CD1c-positive myeloid dendritic cell (primary cell): ENCODE data around the gene EIPR1.

Experiments used
- DNase-seq: peaks from one replicate; pipeline ENCODE4 v3.0.0-alpha.2; 2016; ENCODE audit errors: extremely low spot score

EIPR1 gene

DNA sequence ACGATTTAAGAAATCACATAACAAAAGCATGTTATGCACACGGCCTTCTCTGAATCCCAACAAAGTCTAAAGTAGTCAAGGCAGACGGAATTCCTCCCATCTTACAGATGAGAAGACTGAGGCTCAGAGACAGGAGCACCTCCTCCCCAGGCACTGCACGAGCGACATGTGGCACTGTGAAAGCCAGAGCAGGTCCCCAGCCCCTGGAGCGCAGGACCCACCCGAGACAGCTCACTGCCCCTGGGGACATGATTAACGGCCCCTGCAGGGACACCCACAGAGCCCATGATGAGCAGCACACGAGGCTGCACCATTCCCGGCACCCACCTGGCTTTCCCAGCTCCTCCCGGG is 53.6 kb downstream of the EIPR1 start:
- no peak for DNase-seq

DNA sequence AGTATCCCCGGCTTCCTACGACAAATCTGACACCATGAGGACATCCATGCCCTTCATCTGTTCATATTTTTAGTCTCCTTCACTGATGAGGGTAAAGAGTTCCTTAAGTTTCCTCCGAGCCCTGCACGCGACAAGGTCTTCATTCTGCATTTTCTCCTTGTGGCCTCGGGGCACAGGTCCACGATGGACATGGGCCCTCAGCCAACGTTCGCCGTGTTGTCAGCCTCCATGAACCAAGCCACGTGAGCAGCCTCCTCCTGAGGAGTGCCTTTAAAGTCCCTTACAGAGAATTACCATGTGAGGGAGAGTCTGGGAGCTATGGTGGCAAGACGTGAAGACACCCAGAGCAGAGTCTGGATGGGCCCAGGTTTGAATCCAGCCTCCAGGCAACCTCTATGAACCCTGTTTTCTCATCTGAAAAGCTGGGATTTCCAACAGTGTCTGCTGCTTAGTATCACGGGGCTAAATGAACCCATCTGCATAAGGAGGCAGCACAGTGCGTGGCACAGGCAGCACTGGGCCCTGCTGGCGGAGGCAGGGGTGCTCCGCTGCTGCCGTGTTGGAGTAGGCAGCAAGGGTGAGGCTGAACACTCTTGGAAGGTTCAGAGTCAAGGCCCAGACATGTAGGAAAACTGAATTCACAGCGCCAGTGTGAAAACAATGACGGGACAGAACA is 54.1 kb downstream of the EIPR1 start:
- no peak for DNase-seq

- DNase-seq, result no peak
Observed at GRCh38 chr2:3322311-3322970, 55.2 kb downstream of the EIPR1 start.

DNA sequence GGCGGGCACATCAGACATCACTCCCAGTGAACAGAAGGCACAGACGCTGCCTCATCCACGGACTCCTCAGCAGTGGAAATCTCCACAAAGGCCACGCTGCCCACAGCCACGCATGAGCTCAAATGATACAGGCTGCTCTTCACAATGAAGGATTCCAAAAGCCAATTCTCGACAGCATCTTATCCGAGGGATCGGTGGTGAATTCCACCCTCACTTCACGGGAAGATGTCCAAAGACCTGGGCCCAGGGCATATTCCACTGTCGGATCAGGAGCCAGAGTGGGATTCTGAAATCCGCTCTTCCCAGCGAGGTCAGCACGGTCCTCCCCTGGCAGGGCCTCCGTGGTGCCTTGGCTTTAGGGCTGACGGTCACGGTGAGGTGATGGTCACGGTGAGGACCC is 55.8 kb downstream of the EIPR1 start:
- no peak for DNase-seq

- DNase-seq, result no peak
Observed at GRCh38 chr2:3320910-3321605, 56.6 kb downstream of the EIPR1 start.

- DNase-seq, result no peak
Observed at GRCh38 chr2:3319745-3320566, 57.7 kb downstream of the EIPR1 start.

DNA sequence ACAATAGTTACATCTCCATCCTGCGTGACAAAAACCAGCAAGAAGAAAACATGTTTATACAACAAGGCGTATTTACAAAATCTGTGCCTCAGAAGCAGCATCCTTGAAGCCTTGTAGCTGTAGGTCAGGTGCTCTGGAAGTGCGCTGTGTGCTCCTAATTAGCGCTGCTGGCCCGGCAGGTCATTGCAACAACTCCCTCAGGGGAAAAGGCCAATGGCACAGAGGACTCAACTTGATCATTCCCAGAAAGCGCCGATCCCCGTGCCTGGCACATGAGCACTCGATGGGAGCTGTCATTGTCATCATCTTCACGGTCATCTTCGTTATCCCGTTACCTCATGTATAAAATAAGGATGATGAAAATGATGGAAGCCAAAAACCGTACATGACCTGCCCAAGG is 58.5 kb downstream of the EIPR1 start:
- DNase-seq, result no peak

GRCh38 chr2:3317871-3318590 is 59.6 kb downstream of the EIPR1 start:
- DNase-seq, result no peak

GRCh38 chr2:3317277-3317685 is 60.3 kb downstream of the EIPR1 start:
- no peak for DNase-seq

GRCh38 chr2:3316456-3317276 is 61.0 kb downstream of the EIPR1 start:
- no peak for DNase-seq

GRCh38 chr2:3314626-3315025 is 63.0 kb downstream of the EIPR1 start:
- no peak for DNase-seq

DNA sequence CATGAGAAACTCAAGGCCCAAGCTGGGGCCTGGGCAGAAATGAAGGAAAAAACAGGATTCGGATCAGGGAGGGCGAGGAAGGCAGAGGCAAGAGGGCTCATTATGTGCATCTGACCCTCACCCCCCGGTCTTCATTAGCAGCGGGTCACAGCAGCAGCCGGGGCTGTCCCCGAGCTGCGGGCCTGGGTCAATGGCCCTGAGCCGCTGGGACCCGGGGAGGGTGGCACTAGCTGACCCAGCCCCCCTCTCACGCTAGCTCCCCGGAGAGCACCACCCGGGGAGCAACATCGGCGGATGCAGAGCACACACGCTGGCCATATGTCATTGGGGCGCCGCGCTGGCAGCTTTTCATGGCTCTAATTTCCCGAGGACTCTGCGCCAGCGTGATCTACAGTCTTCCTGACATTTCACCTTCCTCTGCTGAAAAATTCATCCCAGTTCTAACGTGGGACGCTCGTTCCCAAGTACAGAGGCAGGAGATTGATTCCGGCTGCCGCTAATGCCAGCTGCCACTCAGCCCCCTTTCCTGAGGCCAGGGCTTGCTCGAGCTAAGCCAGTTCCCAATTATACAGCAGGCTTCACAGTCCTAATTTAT is 63.7 kb downstream of the EIPR1 start:
- DNase-seq, result no peak

DNA sequence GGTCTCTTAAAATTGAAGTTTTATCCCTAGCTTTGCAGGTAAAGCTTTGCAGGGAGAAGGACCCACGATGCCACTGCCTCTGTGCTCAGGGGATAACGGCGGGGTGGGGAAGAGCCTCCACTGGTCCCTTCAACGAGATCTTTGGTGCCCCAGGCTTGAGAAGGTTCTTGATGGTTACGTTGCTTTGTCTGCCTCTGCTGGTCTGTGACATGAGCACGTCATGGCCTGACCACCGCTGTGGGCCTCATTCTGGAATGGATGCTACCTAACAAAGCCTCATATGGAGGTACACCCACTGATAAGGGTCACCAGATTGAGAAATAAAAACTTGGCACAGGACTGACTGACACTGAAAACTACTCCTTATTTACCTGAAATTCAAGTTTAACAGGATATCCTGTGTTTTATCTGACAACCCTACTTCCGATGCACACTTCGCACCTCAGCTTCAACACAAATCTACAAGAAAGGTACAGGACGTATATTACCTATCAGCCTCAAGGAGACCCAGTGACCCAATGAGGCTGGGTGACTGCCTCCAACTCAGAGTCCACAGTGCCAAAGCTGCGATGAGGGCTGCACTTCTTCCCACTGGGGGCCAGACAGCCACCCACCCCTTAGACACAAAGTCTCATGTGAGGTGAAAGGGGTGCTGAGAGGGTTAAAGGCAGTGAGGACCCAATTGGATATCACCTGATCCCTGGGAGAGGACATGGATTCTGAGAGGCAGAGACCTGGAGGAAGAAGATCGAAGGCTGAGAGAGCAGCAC is 64.9 kb downstream of the EIPR1 start:
- no peak for DNase-seq

DNA sequence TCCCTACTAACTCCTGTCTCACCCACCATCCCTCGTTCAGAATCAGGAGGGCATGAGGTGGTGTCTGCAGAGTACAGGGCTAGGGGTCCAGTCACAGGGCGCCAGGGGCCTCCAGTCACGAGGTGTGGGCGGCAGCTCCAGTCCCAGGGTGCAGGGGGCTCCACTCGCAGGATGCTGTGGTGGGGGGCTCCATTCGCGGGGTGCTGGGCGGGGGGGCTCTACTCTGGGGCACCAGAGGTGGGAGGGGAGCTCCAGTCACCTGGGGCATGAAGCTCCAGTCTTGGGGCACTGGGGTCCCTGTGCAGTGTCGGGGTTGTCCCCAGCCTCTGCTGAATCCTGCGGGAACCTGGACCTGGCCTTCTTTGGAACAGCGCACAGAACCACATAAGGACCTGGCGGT is 66.0 kb downstream of the EIPR1 start:
- DNase-seq, result no peak

DNA sequence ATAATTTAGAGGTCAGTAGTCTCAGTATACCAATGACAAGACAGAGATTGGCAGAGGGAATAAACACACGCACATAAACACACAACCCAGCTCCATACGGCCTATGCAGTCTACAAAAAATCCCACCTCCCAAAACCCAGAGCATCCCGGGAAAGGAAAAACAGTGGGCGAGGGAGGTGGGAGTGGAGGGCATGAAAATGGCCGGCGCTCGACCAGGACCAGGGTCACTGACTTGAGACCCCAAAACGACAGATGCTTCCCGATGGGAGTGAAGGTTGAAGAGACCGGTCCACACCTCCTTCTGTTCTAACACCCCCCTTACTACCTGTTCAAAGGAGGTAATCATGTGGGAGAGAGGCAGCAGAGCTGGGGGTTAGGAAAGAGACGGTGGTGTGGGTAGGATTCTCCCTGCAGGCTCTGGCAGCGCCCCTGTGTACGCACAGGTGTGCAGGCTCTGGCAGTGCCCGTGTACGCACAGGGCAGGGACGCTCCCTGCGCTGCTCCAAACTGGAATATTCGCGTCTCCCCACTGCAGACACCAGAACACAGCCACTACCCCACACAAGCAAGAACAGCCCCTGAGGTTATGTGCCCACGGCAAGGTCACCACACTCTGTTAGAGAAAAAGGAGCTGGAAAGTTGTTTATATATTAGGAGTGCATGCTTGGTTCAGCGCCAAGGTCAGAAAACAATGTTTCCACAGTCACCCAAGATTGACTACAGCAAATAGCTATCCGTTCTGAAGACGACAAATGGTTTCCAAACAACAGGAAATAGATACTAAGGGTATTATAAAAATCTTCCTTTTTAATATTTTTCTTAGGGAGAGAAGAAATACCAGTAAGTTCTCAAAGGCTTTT is 67.9 kb downstream of the EIPR1 start:
- no peak for DNase-seq

DNA sequence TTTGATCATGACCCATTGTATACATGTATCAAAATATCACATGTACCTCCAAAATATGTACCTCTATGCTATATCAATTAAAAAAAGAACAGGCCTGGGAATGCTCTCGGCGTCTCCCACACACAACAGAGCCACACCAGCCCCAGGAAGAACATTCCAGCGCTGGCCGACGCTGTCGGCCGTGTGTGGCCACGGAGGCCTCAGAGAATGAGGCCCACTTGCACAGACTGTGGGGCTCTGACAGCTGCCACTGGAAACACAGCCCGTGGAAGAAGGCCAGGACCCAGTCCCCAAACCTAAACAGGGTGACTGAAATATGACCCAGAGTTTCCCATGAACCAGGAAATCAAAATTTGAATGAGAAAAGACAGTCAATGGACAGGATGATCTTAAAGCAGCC is 69.7 kb downstream of the EIPR1 start:
- DNase-seq, result no peak

DNA sequence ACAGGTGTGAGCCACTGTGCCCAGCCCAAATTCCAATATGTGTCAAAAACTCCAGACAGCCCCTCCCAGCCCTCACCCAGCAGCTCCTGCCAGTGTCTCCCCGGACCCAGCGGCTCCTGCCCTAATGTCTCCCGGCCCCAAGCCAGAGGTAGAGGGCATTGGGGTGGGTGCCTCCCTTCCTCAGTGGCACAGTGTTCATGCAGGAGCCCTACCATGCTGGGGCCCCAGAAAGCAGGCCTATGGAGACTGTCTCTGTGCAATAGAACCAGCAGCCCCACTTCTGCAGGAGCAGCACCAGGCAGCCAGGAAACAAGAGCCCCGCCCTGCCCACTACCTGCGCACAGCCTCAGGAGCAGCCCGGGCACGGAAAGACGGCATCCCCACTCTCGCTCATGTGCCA is 70.4 kb downstream of the EIPR1 start:
- no peak for DNase-seq

DNA sequence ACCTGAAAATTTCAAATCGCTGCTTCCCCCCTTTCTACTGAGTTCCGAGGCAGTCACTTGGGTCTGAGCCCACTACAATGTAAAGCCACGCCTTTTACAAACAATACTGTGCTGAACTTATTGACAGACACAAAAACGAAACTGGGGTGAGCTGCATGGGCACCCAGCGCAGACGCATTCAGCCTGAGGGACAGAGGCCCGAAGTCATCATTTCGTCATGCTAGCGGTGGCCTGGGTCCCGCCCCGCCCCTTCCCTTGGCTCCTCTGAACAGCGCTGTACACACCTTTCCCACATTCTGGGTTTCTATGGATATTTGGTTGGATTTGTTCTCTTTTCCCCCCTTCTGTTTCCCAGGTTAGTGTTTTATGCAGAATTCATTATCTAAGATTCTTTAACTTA is 71.7 kb downstream of the EIPR1 start:
- DNase-seq, result no peak

DNA sequence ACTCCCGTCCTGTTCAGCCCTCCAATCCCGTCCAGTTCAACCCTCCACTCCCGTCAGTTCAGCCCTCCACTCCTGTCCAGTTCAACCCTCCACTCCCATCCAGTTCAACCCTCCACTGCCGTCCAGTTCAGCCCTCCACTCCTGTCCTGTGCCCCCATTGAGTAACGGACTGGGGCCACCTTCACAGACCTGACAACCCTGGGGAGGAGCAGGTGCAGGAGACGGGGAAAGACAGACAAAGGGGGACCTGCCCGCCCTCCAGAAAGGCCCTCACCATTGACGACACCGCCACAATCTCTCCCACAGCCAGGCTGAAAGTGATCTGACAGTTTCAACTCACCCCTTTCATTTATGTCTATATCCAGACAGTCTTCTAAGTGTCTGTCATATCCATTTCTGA is 72.2 kb downstream of the EIPR1 start:
- no peak for DNase-seq
